K562 (cell line): ENCODE results near the gene NPEPPS. TPM values are rescaled to one million over a fixed set of nuclear protein-coding genes. Genes with fewer than 3 reads are reported as not detected.
A peak's percentile ranks its signal among the peaks of the same experiment; 100 is the strongest.

Source experiments
- ATF4 ChIP-seq: fragments of 450-650 bp; formaldehyde crosslinking; IDR thresholded peaks from 2 replicates; pipeline ENCODE4 v1.4.0; 2022; ENCODE audit warnings: mild to moderate bottlenecking, moderate library complexity
- ETV5 ChIP-seq: sonication (generic); formaldehyde crosslinking; IDR thresholded peaks from 2 replicates; pipeline ENCODE4 v1.4.0; 2020; ENCODE audit warnings: low read depth, mild to moderate bottlenecking, missing genetic modification reagents
- MBD2 ChIP-seq: sonication (generic); IDR thresholded peaks from 2 replicates; pipeline ENCODE4 v1.6.1; 2016; ENCODE audit warnings: low read depth, borderline replicate concordance
- MIER1 ChIP-seq: fragments of 450-650 bp; IDR thresholded peaks from 2 replicates; pipeline ENCODE4 v1.6.1; 2016; ENCODE audit warnings: antibody characterized with exemption, mild to moderate bottlenecking, low read depth
- NCOA2 ChIP-seq, 2 experiments: fragments of 450-650 bp; IDR thresholded peaks; 2 replicates each; pipeline ENCODE4 v1.6.1; 2018; ENCODE audit warnings: mild to moderate bottlenecking in 2 of 2, moderate library complexity in 1 of 2; ENCODE audit not compliant: partially characterized antibody in 2 of 2
- PHB2 ChIP-seq: fragments of 450-650 bp; IDR thresholded peaks from 2 replicates; pipeline ENCODE4 v1.6.1; 2017; ENCODE audit warnings: low read depth
- POLR2G ChIP-seq: fragments of 200-400 bp; formaldehyde crosslinking; IDR thresholded peaks from 2 replicates; pipeline ENCODE4 v1.6.1; 2017; ENCODE audit warnings: low read depth, mild to moderate bottlenecking, antibody characterized with exemption, low read length, moderate library complexity
- RBM34 ChIP-seq: fragments of 200-400 bp; formaldehyde crosslinking; IDR thresholded peaks from 2 replicates; pipeline ENCODE4 v1.6.1; 2018; ENCODE audit warnings: low read length, borderline replicate concordance; ENCODE audit not compliant: insufficient read depth
- SNAPC5 ChIP-seq: fragments of 250-450 bp; sonication (Bioruptor Pico); IDR thresholded peaks from 2 replicates; pipeline ENCODE4 v1.8.0; 2021; ENCODE audit warnings: moderate library complexity, mild to moderate bottlenecking, inconsistent platforms
- TARDBP ChIP-seq: fragments of 450-650 bp; IDR thresholded peaks from 2 replicates; pipeline ENCODE4 v1.6.1; 2016
- ZBTB12 ChIP-seq: fragments of 250-450 bp; sonication (Bioruptor Pico); IDR thresholded peaks from 2 replicates; pipeline ENCODE4 v1.4.0; 2020
- ZNF584 ChIP-seq: fragments of 200-800 bp; sonication (Bioruptor generic); IDR thresholded peaks from 2 replicates; pipeline ENCODE4 v1.6.1; 2016; ENCODE audit warnings: low read depth, mild to moderate bottlenecking, missing genetic modification characterization, missing compliant biosample characterization
- ZNF76 ChIP-seq: fragments of 250-450 bp; sonication (Bioruptor Pico); IDR thresholded peaks from 2 replicates; pipeline ENCODE4 v1.4.0; 2020; ENCODE audit warnings: mild to moderate bottlenecking, moderate library complexity, borderline replicate concordance
- polyA plus RNA-seq, 8 experiments: library from polyadenylated mRNA; depleted of rRNA in 4 of 8; stranded (reverse) in 5 of 8; unstranded in 3 of 8; fragments of >200 nt; fragmentation: Nextera tagmentation in 2 of 8; fragmentation: Illumina TruSeq in 1 of 8; extraction: Ambion mirVana in 2 of 8; extraction: Trizol in 1 of 8; gene quantifications; 2 replicates each; pipeline versions ENCODE4 v1.2.1 to v1.2.3, GENCODE V29; 2011 to 2014; ENCODE audit warnings: inconsistent platforms in 1 of 8, missing spikeins in 1 of 8
- total RNA-seq, 7 experiments: library from RNA; depleted of rRNA in 6 of 7; stranded (reverse); fragments of >200 nt in 6 of 7; fragmentation: Illumina TruSeq in 2 of 7; extraction: Trizol in 2 of 7; gene quantifications; 2 replicates each; pipeline versions ENCODE4 v1.2.1 to v1.2.3, GENCODE V29; 2011 to 2021; ENCODE audit warnings: low replicate concordance in 1 of 7
- TF ChIP-seq, protein P1 (sequence below): IDR thresholded peaks from 2 replicates; pipeline ENCODE4 v1.6.1; 2016; ENCODE audit warnings: missing genetic modification characterization, missing compliant biosample characterization
- TF ChIP-seq, protein P2 (sequence below): fragments of 250-450 bp; sonication (Bioruptor Pico); IDR thresholded peaks from 2 replicates; pipeline ENCODE4 v1.4.0; 2020; ENCODE audit warnings: mild to moderate bottlenecking, moderate library complexity, borderline replicate concordance

NPEPPS gene
- total and polyA plus RNA-seq, 9 of the 15 experiments (the other 6 are each of a cell fraction or from before 2014, with no cell fraction given), result 21.4 to 108 (median 46.0) TPM

- TF ChIP-seq, protein P1, sequence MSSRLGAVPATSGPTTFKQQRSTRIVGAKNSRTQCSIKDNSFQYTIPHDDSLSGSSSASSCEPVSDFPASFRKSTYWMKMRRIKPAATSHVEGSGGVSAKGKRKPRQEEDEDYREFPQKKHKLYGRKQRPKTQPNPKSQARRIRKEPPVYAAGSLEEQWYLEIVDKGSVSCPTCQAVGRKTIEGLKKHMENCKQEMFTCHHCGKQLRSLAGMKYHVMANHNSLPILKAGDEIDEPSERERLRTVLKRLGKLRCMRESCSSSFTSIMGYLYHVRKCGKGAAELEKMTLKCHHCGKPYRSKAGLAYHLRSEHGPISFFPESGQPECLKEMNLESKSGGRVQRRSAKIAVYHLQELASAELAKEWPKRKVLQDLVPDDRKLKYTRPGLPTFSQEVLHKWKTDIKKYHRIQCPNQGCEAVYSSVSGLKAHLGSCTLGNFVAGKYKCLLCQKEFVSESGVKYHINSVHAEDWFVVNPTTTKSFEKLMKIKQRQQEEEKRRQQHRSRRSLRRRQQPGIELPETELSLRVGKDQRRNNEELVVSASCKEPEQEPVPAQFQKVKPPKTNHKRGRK (tag), result no peak; the same call in 1 of the 2 replicates
- peak; percentile 70 for TF ChIP-seq POLR2G
- TF ChIP-seq, protein P2, sequence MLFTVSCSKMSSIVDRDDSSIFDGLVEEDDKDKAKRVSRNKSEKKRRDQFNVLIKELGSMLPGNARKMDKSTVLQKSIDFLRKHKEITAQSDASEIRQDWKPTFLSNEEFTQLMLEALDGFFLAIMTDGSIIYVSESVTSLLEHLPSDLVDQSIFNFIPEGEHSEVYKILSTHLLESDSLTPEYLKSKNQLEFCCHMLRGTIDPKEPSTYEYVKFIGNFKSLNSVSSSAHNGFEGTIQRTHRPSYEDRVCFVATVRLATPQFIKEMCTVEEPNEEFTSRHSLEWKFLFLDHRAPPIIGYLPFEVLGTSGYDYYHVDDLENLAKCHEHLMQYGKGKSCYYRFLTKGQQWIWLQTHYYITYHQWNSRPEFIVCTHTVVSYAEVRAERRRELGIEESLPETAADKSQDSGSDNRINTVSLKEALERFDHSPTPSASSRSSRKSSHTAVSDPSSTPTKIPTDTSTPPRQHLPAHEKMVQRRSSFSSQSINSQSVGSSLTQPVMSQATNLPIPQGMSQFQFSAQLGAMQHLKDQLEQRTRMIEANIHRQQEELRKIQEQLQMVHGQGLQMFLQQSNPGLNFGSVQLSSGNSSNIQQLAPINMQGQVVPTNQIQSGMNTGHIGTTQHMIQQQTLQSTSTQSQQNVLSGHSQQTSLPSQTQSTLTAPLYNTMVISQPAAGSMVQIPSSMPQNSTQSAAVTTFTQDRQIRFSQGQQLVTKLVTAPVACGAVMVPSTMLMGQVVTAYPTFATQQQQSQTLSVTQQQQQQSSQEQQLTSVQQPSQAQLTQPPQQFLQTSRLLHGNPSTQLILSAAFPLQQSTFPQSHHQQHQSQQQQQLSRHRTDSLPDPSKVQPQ (CRISPR knock-in tag), result no peak
- TF ChIP-seq SNAPC5, result no peak
- no peak for TF ChIP-seq NCOA2 (IDR thresholded peaks at IDR 0.05; ENCODE audit: partially characterized antibody in 2 of 2)
- no peak for TF ChIP-seq RBM34
- no peak for TF ChIP-seq PHB2
- TF ChIP-seq ETV5 (CRISPR knock-in tag), result no peak
- no peak for TF ChIP-seq ZNF584 (CRISPR knock-in tag)
- TF ChIP-seq ZBTB12 (CRISPR knock-in tag), result no peak
- TF ChIP-seq ZNF76 (CRISPR knock-in tag), result no peak
- no peak for TF ChIP-seq ATF4 (CRISPR knock-in tag)
- peak; percentile 92; the same call in 1 of the 2 replicates for TF ChIP-seq MBD2
- peak; percentile 42; the same call in 1 of the 2 replicates for TF ChIP-seq MIER1
- TF ChIP-seq TARDBP, result no peak
These were observed 119.9 kb downstream of the NPEPPS start (continued) for GRCh38 chr17:47650525-47651522.
